GM21786 (cell line): Measurements from ENCODE around the gene PPP1R9A.

Source experiments
- ATAC-seq: cut with Tn5 transposase; IDR thresholded peaks from one replicate; pipeline ENCODE4 v1.9.1; 2021; ENCODE audit not compliant: unreplicated experiment

Gene PPP1R9A

GRCh38 chr7:94908323-94909178 is 1.2 kb downstream of the PPP1R9A start:
- no peak for ATAC-seq

GRCh38 chr7:94909179-94909466 is 1.7 kb downstream of the PPP1R9A start:
- no peak for ATAC-seq

GRCh38 chr7:94912085-94912484 is 4.7 kb downstream of the PPP1R9A start:
- no peak for ATAC-seq

GRCh38 chr7:94913391-94913790 is 6.0 kb downstream of the PPP1R9A start:
- ATAC-seq, result no peak

- no peak for ATAC-seq
These were observed 14.5 kb downstream of the PPP1R9A start for GRCh38 chr7:94921911-94922310.

GRCh38 chr7:94922457-94922856 is 15.1 kb downstream of the PPP1R9A start:
- ATAC-seq, result no peak

GRCh38 chr7:94923412-94923811 is 16.0 kb downstream of the PPP1R9A start:
- no peak for ATAC-seq

- no peak for ATAC-seq
These were observed 20.8 kb downstream of the PPP1R9A start for GRCh38 chr7:94928168-94928707.

- ATAC-seq, result no peak
These were observed 26.0 kb downstream of the PPP1R9A start for GRCh38 chr7:94933256-94933990.

- no peak for ATAC-seq
These were observed 32.0 kb downstream of the PPP1R9A start for GRCh38 chr7:94939395-94939794.

GRCh38 chr7:94940241-94940640 is 32.8 kb downstream of the PPP1R9A start:
- no peak for ATAC-seq

- ATAC-seq, result no peak
These were observed 34.6 kb downstream of the PPP1R9A start for GRCh38 chr7:94941844-94942632.

GRCh38 chr7:94943134-94943533 is 35.7 kb downstream of the PPP1R9A start:
- no peak for ATAC-seq

- ATAC-seq, result no peak
These were observed 42.1 kb downstream of the PPP1R9A start for GRCh38 chr7:94949532-94949931.

GRCh38 chr7:94955807-94956206 is 48.4 kb downstream of the PPP1R9A start:
- no peak for ATAC-seq

- no peak for ATAC-seq
These were observed 49.7 kb downstream of the PPP1R9A start for GRCh38 chr7:94957061-94957460.

- no peak for ATAC-seq
These were observed 55.3 kb downstream of the PPP1R9A start for GRCh38 chr7:94962661-94963060.

GRCh38 chr7:94969434-94970084 is 62.2 kb downstream of the PPP1R9A start:
- ATAC-seq, result no peak

GRCh38 chr7:94970085-94970576 is 62.7 kb downstream of the PPP1R9A start:
- ATAC-seq, result no peak

- no peak for ATAC-seq
These were observed 63.9 kb downstream of the PPP1R9A start for GRCh38 chr7:94971051-94971867.
